HepG2 (cell line): Measurements from ENCODE around the gene ARIH2. TPM values are rescaled to one million over a fixed set of nuclear protein-coding genes. Genes with fewer than 3 reads are reported as not detected.

Source experiments
- ARNTL ChIP-seq: sonication (generic); formaldehyde crosslinking; IDR thresholded peaks from 2 replicates; pipeline ENCODE4 v1.4.0; 2020; ENCODE audit warnings: mild to moderate bottlenecking, missing genetic modification reagents
- BRD4 ChIP-seq: sonication (generic); formaldehyde crosslinking; IDR thresholded peaks from 2 replicates; pipeline ENCODE4 v1.4.0; 2020; ENCODE audit warnings: missing genetic modification reagents
- CBX1 ChIP-seq: IDR thresholded peaks from one replicate; pipeline ENCODE4 v1.6.1; 2016; ENCODE audit warnings: antibody characterized with exemption, low read depth
- CC2D1A ChIP-seq: sonication (generic); formaldehyde crosslinking; IDR thresholded peaks from 2 replicates; pipeline ENCODE4 v1.8.1; 2023; ENCODE audit warnings: mild to moderate bottlenecking, missing genetic modification reagents
- ELF3 ChIP-seq: IDR thresholded peaks from 2 replicates; pipeline ENCODE4 v1.6.1; 2016; ENCODE audit warnings: missing genetic modification reagents, missing compliant biosample characterization
- FIP1L1 ChIP-seq: fragments of 200-400 bp; formaldehyde crosslinking; IDR thresholded peaks from 2 replicates; pipeline ENCODE4 v1.6.1; 2018; ENCODE audit warnings: low read depth, mild to moderate bottlenecking, low read length, moderate library complexity, borderline replicate concordance; ENCODE audit not compliant: insufficient read depth
- GABPB1 ChIP-seq: IDR thresholded peaks from 2 replicates; pipeline ENCODE4 v1.6.1; 2016; ENCODE audit warnings: mild to moderate bottlenecking, missing genetic modification reagents, moderate library complexity, missing compliant biosample characterization
- KLF11 ChIP-seq: IDR thresholded peaks from 2 replicates; pipeline ENCODE4 v1.6.1; 2016; ENCODE audit warnings: missing compliant biosample characterization
- MIXL1 ChIP-seq: IDR thresholded peaks from 2 replicates; pipeline ENCODE4 v1.6.1; 2016
- MTF1 ChIP-seq: sonication (generic); formaldehyde crosslinking; IDR thresholded peaks from 2 replicates; pipeline ENCODE4 v1.5.0; 2020; ENCODE audit warnings: missing genetic modification reagents
- NR2C2 ChIP-seq: sonication (generic); formaldehyde crosslinking; IDR thresholded peaks from 2 replicates; pipeline ENCODE4 v1.4.0; 2020; ENCODE audit warnings: missing genetic modification reagents, mild to moderate bottlenecking, moderate library complexity, borderline replicate concordance
- PRPF4 ChIP-seq: fragments of 200-400 bp; formaldehyde crosslinking; IDR thresholded peaks from 2 replicates; pipeline ENCODE4 v1.6.1; 2016; ENCODE audit warnings: low read length, low read depth; ENCODE audit not compliant: poor library complexity, severe bottlenecking
- ZBTB20 ChIP-seq: sonication (generic); formaldehyde crosslinking; IDR thresholded peaks from 2 replicates; pipeline ENCODE4 v1.8.1; 2023; ENCODE audit warnings: missing genetic modification reagents, low read depth, mild to moderate bottlenecking, borderline replicate concordance
- ZBTB26 ChIP-seq: IDR thresholded peaks from 2 replicates; pipeline ENCODE4 v1.6.1; 2016; ENCODE audit warnings: missing compliant biosample characterization, missing genetic modification reagents, borderline replicate concordance
- ZFP91 ChIP-seq: sonication (generic); formaldehyde crosslinking; IDR thresholded peaks from 2 replicates; pipeline ENCODE4 v1.9.0; 2022; ENCODE audit warnings: missing genetic modification reagents, mild to moderate bottlenecking, borderline replicate concordance
- ZMAT3 ChIP-seq: sonication (generic); formaldehyde crosslinking; conservative IDR thresholded peaks from 2 replicates; pipeline ENCODE4 v1.7.0; 2021; ENCODE audit warnings: missing genetic modification reagents
- ZNF160 ChIP-seq: sonication (generic); formaldehyde crosslinking; IDR thresholded peaks from 2 replicates; pipeline ENCODE4 v1.8.0; 2022; ENCODE audit warnings: mild to moderate bottlenecking, inconsistent platforms, missing genetic modification reagents
- ZNF34 ChIP-seq: sonication (generic); formaldehyde crosslinking; IDR thresholded peaks from 2 replicates; pipeline ENCODE4 v1.4.0; 2020; ENCODE audit warnings: mild to moderate bottlenecking, missing genetic modification reagents, borderline replicate concordance
- ZNF607 ChIP-seq: sonication (generic); formaldehyde crosslinking; IDR thresholded peaks from 2 replicates; pipeline ENCODE4 v1.5.1; 2020; ENCODE audit warnings: missing genetic modification reagents, mild to moderate bottlenecking, borderline replicate concordance
- ZNF7 ChIP-seq: IDR thresholded peaks from 2 replicates; pipeline ENCODE4 v1.6.1; 2016; ENCODE audit warnings: missing biosample characterization, missing genetic modification reagents
- ZNF724P ChIP-seq: sonication (generic); formaldehyde crosslinking; IDR thresholded peaks from 2 replicates; pipeline ENCODE4 v1.8.0; 2022; ENCODE audit warnings: missing genetic modification reagents, borderline replicate concordance
- polyA plus RNA-seq, 8 experiments: library from polyadenylated mRNA; depleted of rRNA in 3 of 8; stranded (reverse) in 7 of 8; unstranded in 1 of 8; fragments of >200 nt; fragmentation: Illumina TruSeq in 4 of 8; extraction: Trizol in 4 of 8; gene quantifications; 2 replicates each; pipeline versions ENCODE4 v1.2.1 to v1.2.3, GENCODE V29; 2011 to 2016; ENCODE audit warnings: low read depth in 4 of 8, missing spikeins in 1 of 8, mixed read lengths in 1 of 8; ENCODE audit not compliant: insufficient read depth in 1 of 8
- total RNA-seq, 5 experiments: library from RNA; depleted of rRNA; stranded (reverse); fragments of >200 nt; fragmentation: Illumina TruSeq; extraction: Trizol; gene quantifications; 2 replicates each; pipeline ENCODE4 v1.2.3, GENCODE V29; 2016; ENCODE audit warnings: low read depth in 1 of 5
- TF ChIP-seq, protein P1 (sequence below): sonication (generic); formaldehyde crosslinking; IDR thresholded peaks from 2 replicates; pipeline ENCODE4 v1.4.0; 2020; ENCODE audit warnings: missing genetic modification reagents
- TF ChIP-seq, protein P2 (sequence below): sonication (generic); formaldehyde crosslinking; IDR thresholded peaks from 2 replicates; pipeline ENCODE4 v1.8.0; 2022; ENCODE audit warnings: missing genetic modification reagents, mild to moderate bottlenecking, moderate library complexity, borderline replicate concordance

ARIH2 gene
- total and polyA plus RNA-seq, 2 of the 13 experiments (the other 11 are each of a cell fraction or from before 2014, with no cell fraction given) = 64.8 to 83.3 TPM

DNA sequence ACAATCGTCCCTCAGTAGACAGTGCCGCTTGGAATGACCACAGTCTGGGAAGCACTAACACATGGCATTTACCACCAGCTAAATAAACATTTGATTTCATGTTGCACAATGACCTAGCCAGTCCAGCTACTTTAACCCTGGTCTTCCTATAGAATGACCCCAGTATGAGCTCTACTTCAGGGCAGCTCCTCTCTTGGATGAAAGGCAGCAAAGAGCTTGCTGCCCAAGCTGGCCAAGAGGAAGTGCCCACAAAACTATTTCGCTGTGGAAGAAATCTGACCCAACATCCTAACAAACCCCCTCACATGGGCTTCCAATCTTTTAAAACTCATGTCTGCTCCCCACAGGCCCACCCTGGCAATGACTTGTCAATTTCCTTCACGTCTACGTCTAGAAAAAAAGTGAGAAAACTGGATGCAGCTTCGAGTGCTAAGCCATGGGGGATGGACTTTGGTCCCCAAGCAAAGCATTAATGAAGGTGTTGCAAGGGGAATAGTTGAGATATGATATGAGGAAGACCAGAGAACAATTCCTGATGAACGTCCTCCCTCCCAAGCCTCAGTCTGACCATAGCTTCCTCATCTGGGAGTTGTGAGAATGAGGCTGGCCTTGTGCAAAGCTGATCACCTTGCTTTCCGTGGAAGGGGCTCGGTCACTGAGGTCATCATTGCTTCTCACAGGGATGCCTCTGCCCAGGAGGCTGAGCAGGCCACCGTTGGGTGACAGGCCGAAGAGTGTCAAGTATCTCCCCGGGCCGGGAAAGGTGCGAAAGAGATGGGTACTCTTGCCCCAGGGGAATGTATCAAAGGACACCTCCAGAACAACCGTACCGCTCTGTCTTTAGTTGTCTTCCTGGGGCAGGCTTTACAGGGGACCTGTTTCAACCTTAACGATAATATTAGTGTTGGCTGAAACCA is 20.9 kb upstream of the ARIH2 start (continued):
- TF ChIP-seq ZNF607 (CRISPR knock-in tag) (no peak), NR2C2 (CRISPR knock-in tag) (peak; percentile 48; the same call in 1 of the 2 replicates), FIP1L1 (no peak), MTF1 (CRISPR knock-in tag) (no peak), ZNF7 (CRISPR knock-in tag) (no peak), ZNF724P (CRISPR knock-in tag) (no peak), ZMAT3 (CRISPR knock-in tag) (no peak), ZNF160 (CRISPR knock-in tag) (no peak), ZNF34 (no peak), GABPB1 (no peak), ZFP91 (CRISPR knock-in tag) (no peak; the same call in none of the 2 replicates), CC2D1A (CRISPR knock-in tag) (no peak), ELF3 (CRISPR knock-in tag) (peak; percentile 66), CBX1 (no peak), MIXL1 (CRISPR knock-in tag) (no peak), BRD4 (CRISPR knock-in tag) (0 out of 2 replicates have a peak, but pooled peaks have one; percentile 49), ZBTB26 (CRISPR knock-in tag) (no peak), ZBTB20 (CRISPR knock-in tag) (peak; percentile 76; the same call in 1 of the 2 replicates), PRPF4 (no peak), ARNTL (CRISPR knock-in tag) (no peak), KLF11 (CRISPR knock-in tag) (no peak)
- TF ChIP-seq, protein P1, sequence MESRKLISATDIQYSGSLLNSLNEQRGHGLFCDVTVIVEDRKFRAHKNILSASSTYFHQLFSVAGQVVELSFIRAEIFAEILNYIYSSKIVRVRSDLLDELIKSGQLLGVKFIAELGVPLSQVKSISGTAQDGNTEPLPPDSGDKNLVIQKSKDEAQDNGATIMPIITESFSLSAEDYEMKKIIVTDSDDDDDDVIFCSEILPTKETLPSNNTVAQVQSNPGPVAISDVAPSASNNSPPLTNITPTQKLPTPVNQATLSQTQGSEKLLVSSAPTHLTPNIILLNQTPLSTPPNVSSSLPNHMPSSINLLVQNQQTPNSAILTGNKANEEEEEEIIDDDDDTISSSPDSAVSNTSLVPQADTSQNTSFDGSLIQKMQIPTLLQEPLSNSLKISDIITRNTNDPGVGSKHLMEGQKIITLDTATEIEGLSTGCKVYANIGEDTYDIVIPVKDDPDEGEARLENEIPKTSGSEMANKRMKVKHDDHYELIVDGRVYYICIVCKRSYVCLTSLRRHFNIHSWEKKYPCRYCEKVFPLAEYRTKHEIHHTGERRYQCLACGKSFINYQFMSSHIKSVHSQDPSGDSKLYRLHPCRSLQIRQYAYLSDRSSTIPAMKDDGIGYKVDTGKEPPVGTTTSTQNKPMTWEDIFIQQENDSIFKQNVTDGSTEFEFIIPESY (CRISPR knock-in tag) = no peak
- TF ChIP-seq, protein P2, sequence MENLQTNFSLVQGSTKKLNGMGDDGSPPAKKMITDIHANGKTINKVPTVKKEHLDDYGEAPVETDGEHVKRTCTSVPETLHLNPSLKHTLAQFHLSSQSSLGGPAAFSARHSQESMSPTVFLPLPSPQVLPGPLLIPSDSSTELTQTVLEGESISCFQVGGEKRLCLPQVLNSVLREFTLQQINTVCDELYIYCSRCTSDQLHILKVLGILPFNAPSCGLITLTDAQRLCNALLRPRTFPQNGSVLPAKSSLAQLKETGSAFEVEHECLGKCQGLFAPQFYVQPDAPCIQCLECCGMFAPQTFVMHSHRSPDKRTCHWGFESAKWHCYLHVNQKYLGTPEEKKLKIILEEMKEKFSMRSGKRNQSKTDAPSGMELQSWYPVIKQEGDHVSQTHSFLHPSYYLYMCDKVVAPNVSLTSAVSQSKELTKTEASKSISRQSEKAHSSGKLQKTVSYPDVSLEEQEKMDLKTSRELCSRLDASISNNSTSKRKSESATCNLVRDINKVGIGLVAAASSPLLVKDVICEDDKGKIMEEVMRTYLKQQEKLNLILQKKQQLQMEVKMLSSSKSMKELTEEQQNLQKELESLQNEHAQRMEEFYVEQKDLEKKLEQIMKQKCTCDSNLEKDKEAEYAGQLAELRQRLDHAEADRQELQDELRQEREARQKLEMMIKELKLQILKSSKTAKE (CRISPR knock-in tag) = peak; percentile 40; the same call in 1 of the 2 replicates
